Skin epidermis (tissue), 12 donors: ENCODE measurements around the gene SLC22A12.

Experiments used
- H3K27ac ChIP-seq, 21 experiments: fragments of 200-600 bp; sonication (generic) in 11 of 21; one replicate each; pipeline ENCODE4 v1.5.0; 2020; ENCODE audit warnings: mild to moderate bottlenecking in 3 of 21, inconsistent platforms in 2 of 21, moderate library complexity in 2 of 21
- H3K4me3 ChIP-seq, 7 experiments: fragments of 200-600 bp; sonication (generic) in 2 of 7; one replicate each; pipeline ENCODE4 v1.5.0; 2020; ENCODE audit warnings: inconsistent platforms in 2 of 7, mild to moderate bottlenecking in 2 of 7, moderate library complexity in 1 of 7

SLC22A12 gene

GRCh38 chr11:64619196-64619595 lies 28.2 kb downstream of the SLC22A12 start:
- Histone ChIP-seq H3K27ac (no peak overlapping the region), H3K4me3 (no peak overlapping the region)

GRCh38 chr11:64619811-64620380 lies 28.9 kb downstream of the SLC22A12 start:
- Histone ChIP-seq H3K27ac (no peak overlapping the region), H3K4me3 (no peak overlapping the region)

- no peak overlapping the region for H3K4me3 ChIP-seq
- H3K27ac ChIP-seq: no peak overlapping the region
Observed at GRCh38 chr11:64620381-64620971, 29.5 kb downstream of the SLC22A12 start.

- H3K27ac ChIP-seq: no peak overlapping the region
- H3K4me3 ChIP-seq: no peak overlapping the region
Observed at GRCh38 chr11:64621283-64622019, 30.4 kb downstream of the SLC22A12 start.

GRCh38 chr11:64622681-64623080 lies 31.7 kb downstream of the SLC22A12 start:
- Histone ChIP-seq H3K27ac (no peak overlapping the region), H3K4me3 (no peak overlapping the region)

- no peak overlapping the region for H3K27ac ChIP-seq
- H3K4me3 ChIP-seq: no peak overlapping the region
Observed at GRCh38 chr11:64624883-64625481, 34.0 kb downstream of the SLC22A12 start.

- H3K4me3 ChIP-seq: no peak overlapping the region
- H3K27ac ChIP-seq: no peak overlapping the region
Observed at GRCh38 chr11:64626637-64627036, 35.6 kb downstream of the SLC22A12 start.

GRCh38 chr11:64627371-64627770 lies 36.4 kb downstream of the SLC22A12 start:
- H3K27ac ChIP-seq: no peak overlapping the region
- H3K4me3 ChIP-seq: no peak overlapping the region

GRCh38 chr11:64628596-64628995 lies 37.6 kb downstream of the SLC22A12 start:
- no peak overlapping the region for H3K27ac ChIP-seq
- no peak overlapping the region for H3K4me3 ChIP-seq

GRCh38 chr11:64629103-64629502 lies 38.1 kb downstream of the SLC22A12 start:
- Histone ChIP-seq H3K4me3 (no peak overlapping the region), H3K27ac (no peak overlapping the region)

- Histone ChIP-seq H3K4me3 (no peak overlapping the region), H3K27ac (no peak overlapping the region)
Observed at GRCh38 chr11:64629796-64630562, 39.0 kb downstream of the SLC22A12 start.

GRCh38 chr11:64631675-64632074 lies 40.7 kb downstream of the SLC22A12 start:
- H3K27ac ChIP-seq: no peak overlapping the region
- H3K4me3 ChIP-seq: no peak overlapping the region

- no peak overlapping the region for H3K4me3 ChIP-seq
- H3K27ac ChIP-seq: no peak overlapping the region
Observed at GRCh38 chr11:64632237-64632636, 41.2 kb downstream of the SLC22A12 start.

GRCh38 chr11:64632654-64633053 lies 41.6 kb downstream of the SLC22A12 start:
- Histone ChIP-seq H3K27ac (no peak overlapping the region), H3K4me3 (no peak overlapping the region)

GRCh38 chr11:64633555-64634159 lies 42.6 kb downstream of the SLC22A12 start:
- no peak overlapping the region for H3K4me3 ChIP-seq

GRCh38 chr11:64637334-64638017 lies 46.5 kb downstream of the SLC22A12 start:
- H3K4me3 ChIP-seq: peak overlapping the region in 1 of 7 experiments; percentile 9
- H3K27ac ChIP-seq: no peak overlapping the region

More at GRCh38 chr11:64633555-64634159, 42.6 kb downstream of the SLC22A12 start:
- H3K27ac ChIP-seq: no peak overlapping the region

- no peak overlapping the region for H3K27ac ChIP-seq
- peak overlapping the region in 1 of 7 experiments; percentile 9 for H3K4me3 ChIP-seq
Observed at GRCh38 chr11:64638018-64638665, 47.1 kb downstream of the SLC22A12 start.

- no peak overlapping the region for H3K4me3 ChIP-seq
- H3K27ac ChIP-seq: no peak overlapping the region
Observed at GRCh38 chr11:64638829-64639228, 47.8 kb downstream of the SLC22A12 start.

- no peak overlapping the region for H3K4me3 ChIP-seq
- no peak overlapping the region for H3K27ac ChIP-seq
Observed at GRCh38 chr11:64639885-64640284, 48.9 kb downstream of the SLC22A12 start.
